Naive thymus-derived CD8-positive, alpha-beta T cell (primary cell): ENCODE results near the gene TNFRSF14. TPM values are rescaled to one million over a fixed set of nuclear protein-coding genes. Genes with fewer than 3 reads are reported as not detected.

ENCODE experiments used
- ATAC-seq, 2 donors: fragments of 150-1000 bp; cut with Tn5 transposase in 1 of 2; sonication (Bioruptor Pico), chemical (Tn5 transposase) in 1 of 2; 1 replicate in 1 of 2; 2 replicates in 1 of 2; pipeline ENCODE4 v1.10.0; 2021; ENCODE audit warnings: mild to moderate bottlenecking in 2 of 2, moderate library complexity in 2 of 2
- POLR2A ChIA-PET: fragments of 350-600 bp; sonication (Branson Sonifier 250); formaldehyde crosslinking; loops from one replicate; lab custom pipeline; 2021; ENCODE audit warnings: antibody characterized with exemption; lab: Charles Lee
- DNase-seq, 10 donors: peaks; one replicate each; pipeline versions ENCODE4 v3.0.0 to v3.0.0-alpha.2; 2020 to 2022
- H3K27ac Mint-ChIP-seq, 10 donors: one replicate each; pipeline ENCODE4 v1.8.0; 2020 to 2022; ENCODE audit warnings: mild to moderate bottlenecking in 10 of 10, mixed read lengths in 10 of 10, moderate library complexity in 4 of 10, inconsistent platforms in 1 of 10
- H3K27me3 Mint-ChIP-seq, 5 donors: one replicate each; pipeline ENCODE4 v1.8.0; 2021 to 2022; ENCODE audit warnings: mixed read lengths in 5 of 5
- H3K36me3 Mint-ChIP-seq, 3 donors: one replicate each; pipeline ENCODE4 v1.8.0; 2020 to 2022; ENCODE audit warnings: mixed read lengths in 3 of 3, mild to moderate bottlenecking in 2 of 3, inconsistent platforms in 1 of 3
- H3K4me1 Mint-ChIP-seq, 4 donors: one replicate each; pipeline ENCODE4 v1.8.0; 2021 to 2022; ENCODE audit warnings: mixed read lengths in 4 of 4
- H3K4me3 Mint-ChIP-seq, 10 donors: one replicate each; pipeline ENCODE4 v1.8.0; 2020 to 2022; ENCODE audit warnings: mild to moderate bottlenecking in 10 of 10, mixed read lengths in 10 of 10, moderate library complexity in 6 of 10, inconsistent platforms in 1 of 10
- H3K9me3 Mint-ChIP-seq, 9 donors: one replicate each; pipeline ENCODE4 v1.8.0; 2020 to 2022; ENCODE audit warnings: mixed read lengths in 9 of 9, mild to moderate bottlenecking in 3 of 9, inconsistent platforms in 1 of 9, moderate library complexity in 1 of 9
- polyA plus RNA-seq, 3 donors: library from polyadenylated mRNA; unstranded; fragments of 300-500 nt; fragmentation: Illumina TruSeq; gene quantifications; one replicate each; pipeline ENCODE4 v1.2.3, GENCODE V29; 2021
- total RNA-seq, 8 experiments: library from RNA in 2 of 8; stranded (reverse) in 2 of 8; gene quantifications; one replicate each; pipeline ENCODE4 v1.2.3 and lab custom pipeline; 2021 to 2026

Gene TNFRSF14
- total and polyA plus RNA-seq, 5 experiments from 2014 or later: 45.8 to 190 (median 61.6) TPM

- Mint-ChIP-seq H3K4me1 (peaks cover 0 to 21% (median 12%) of the 10 kb centered on the region in 4 donors), H3K27ac (peak overlapping the region in 8 of 10 donors; percentile 47 to 90 (median 81))
- ATAC-seq: peak; percentile 73 to 76
These were observed 36.5 kb downstream of the TNFRSF14 start for GRCh38 chr1:2592672-2593071.

DNA sequence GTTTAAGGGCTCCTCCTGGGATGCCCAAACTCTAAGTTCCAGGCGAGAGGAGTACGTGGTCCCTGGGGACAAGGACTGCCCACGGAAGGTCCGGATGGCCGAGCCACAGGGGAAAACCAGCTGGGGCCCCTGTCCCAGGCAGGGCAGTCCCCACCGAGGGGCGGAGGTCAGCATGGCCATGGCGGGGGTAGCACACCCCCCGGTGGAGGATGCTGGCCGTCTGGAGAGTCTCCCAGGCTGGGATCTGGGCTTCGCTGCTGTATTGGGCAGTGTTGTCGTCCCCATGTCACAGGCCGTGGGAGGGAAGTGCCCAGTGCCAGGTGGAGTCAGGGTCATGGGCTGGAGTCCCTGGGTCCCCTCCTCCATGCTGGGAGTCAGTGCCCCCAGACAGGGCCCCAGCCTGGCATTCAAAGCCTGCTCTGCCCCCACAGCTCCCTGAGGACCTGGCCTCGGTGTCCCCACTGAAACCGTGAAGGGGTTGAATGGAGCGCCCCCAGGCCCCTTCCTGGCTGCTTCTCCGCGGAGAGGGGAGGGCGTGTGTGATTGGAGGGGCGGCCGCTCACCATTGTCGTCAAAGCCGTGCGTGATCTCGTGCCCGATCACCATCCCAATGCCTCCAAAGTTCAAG, 37.2 kb downstream of the TNFRSF14 start:
- ATAC-seq (no peak), DNase-seq (peak in 1 of 10 donors; percentile 52)
- Mint-ChIP-seq H3K4me1 (peaks cover 0 to 22% (median 12%) of the 10 kb centered on the region in 4 donors), H3K36me3 (peaks cover 0 to 11% (median 3%) of the 10 kb centered on the region in 3 donors), H3K4me3 (no peak overlapping the region), H3K9me3 (peaks cover 0 to 2% (median 0%) of the 10 kb centered on the region in 9 donors), H3K27me3 (peaks cover 0 to 1% (median 0%) of the 10 kb centered on the region in 5 donors), H3K27ac (peak overlapping the region in 3 of 10 donors; percentile 82 to 90 (median 82))
- POLR2A ChIA-PET: no interaction called here

More at GRCh38 chr1:2592672-2593071, 36.5 kb downstream of the TNFRSF14 start:
- POLR2A ChIA-PET: no interaction called here
- H3K9me3 Mint-ChIP-seq: no peaks in the 10 kb centered on the region
- peak in 3 of 10 donors; percentile 21 to 46 (median 27) for DNase-seq
- peak overlapping the region; percentile 26 to 83 (median 62) for H3K4me3 Mint-ChIP-seq
- H3K36me3 Mint-ChIP-seq: peaks cover 0 to 11% (median 3%) of the 10 kb centered on the region in 3 donors
- peaks cover 0 to 1% (median 0%) of the 10 kb centered on the region in 5 donors for H3K27me3 Mint-ChIP-seq

DNA sequence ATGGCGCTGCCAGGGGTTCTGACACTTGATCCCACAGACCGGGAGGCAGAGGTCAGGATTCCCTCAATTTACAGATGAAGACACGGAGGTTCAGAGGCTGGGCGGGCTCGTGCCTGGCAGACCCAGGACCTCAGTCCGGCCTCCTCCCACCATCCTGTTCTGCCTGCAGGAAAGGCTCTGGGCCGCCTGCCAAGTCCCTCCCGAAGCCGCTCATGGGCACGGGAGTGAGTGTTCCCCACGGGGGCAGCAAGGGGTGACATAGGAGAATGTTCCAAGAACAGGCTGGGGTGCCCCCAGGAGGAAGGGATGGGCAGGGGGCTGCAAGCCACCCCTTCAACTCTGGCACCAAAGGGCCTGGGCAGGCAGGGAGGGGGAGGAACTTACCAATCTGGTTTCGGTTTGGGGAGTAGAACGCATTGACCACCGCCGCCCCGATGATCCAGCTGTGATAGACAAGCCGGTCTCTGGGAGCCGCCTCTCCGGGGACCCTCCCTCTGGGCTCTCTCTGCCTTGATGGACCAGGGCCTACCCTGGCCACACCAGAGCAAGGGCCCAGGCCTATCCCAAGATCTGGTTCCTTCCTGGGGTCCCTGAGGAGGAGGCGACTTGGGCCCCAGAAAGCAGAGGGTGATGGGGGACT, 38.0 kb downstream of the TNFRSF14 start:
- peaks cover 0 to 1% (median 0%) of the 10 kb centered on the region in 5 donors for H3K27me3 Mint-ChIP-seq
- POLR2A ChIA-PET: no interaction called here
- peaks cover 0 to 9% (median 2%) of the 10 kb centered on the region in 9 donors for H3K9me3 Mint-ChIP-seq
- peaks cover 0 to 22% (median 12%) of the 10 kb centered on the region in 4 donors for H3K4me1 Mint-ChIP-seq
- no peak overlapping the region for H3K4me3 Mint-ChIP-seq
- peaks cover 0 to 9% (median 3%) of the 10 kb centered on the region in 3 donors for H3K36me3 Mint-ChIP-seq
- ATAC-seq (no peak), DNase-seq (peak in 1 of 10 donors; percentile 55)
- H3K27ac Mint-ChIP-seq: no peak overlapping the region

GRCh38 chr1:2594641-2595131, 38.5 kb downstream of the TNFRSF14 start:
- peaks cover 0 to 22% (median 11%) of the 10 kb centered on the region in 4 donors for H3K4me1 Mint-ChIP-seq
- peak in 1 of 10 donors; percentile 22 for DNase-seq
- POLR2A ChIA-PET: no interaction called here
- no peak overlapping the region for H3K27ac Mint-ChIP-seq
- H3K9me3 Mint-ChIP-seq: peaks cover 0 to 9% (median 2%) of the 10 kb centered on the region in 9 donors
- peaks cover 0 to 4% (median 0%) of the 10 kb centered on the region in 3 donors for H3K36me3 Mint-ChIP-seq
- no peak overlapping the region for H3K4me3 Mint-ChIP-seq
- ATAC-seq: no peak
- peaks cover 0 to 1% (median 0%) of the 10 kb centered on the region in 5 donors for H3K27me3 Mint-ChIP-seq

- peak in 1 of 10 donors; percentile 50 for DNase-seq
- peaks cover 0 to 1% (median 0%) of the 10 kb centered on the region in 3 donors for H3K36me3 Mint-ChIP-seq
- H3K27me3 Mint-ChIP-seq: peaks cover 0 to 1% (median 0%) of the 10 kb centered on the region in 5 donors
- H3K4me3 Mint-ChIP-seq: no peak overlapping the region
- POLR2A ChIA-PET: no interaction called here
- H3K4me1 Mint-ChIP-seq: peaks cover 0 to 22% (median 11%) of the 10 kb centered on the region in 4 donors
- H3K27ac Mint-ChIP-seq: no peak overlapping the region
- no peak for ATAC-seq
- peaks cover 0 to 9% (median 2%) of the 10 kb centered on the region in 9 donors for H3K9me3 Mint-ChIP-seq
These were observed 39.2 kb downstream of the TNFRSF14 start for GRCh38 chr1:2595261-2595811.

GRCh38 chr1:2595812-2596529, 39.8 kb downstream of the TNFRSF14 start:
- no peak overlapping the region for H3K4me3 Mint-ChIP-seq
- H3K36me3 Mint-ChIP-seq: no peaks in the 10 kb centered on the region
- H3K27ac Mint-ChIP-seq: no peak overlapping the region
- POLR2A ChIA-PET: no interaction called here
- peak in 1 of 10 donors; percentile 16 for DNase-seq
- H3K9me3 Mint-ChIP-seq: peaks cover 0 to 9% (median 2%) of the 10 kb centered on the region in 9 donors
- no peak for ATAC-seq
- H3K27me3 Mint-ChIP-seq: peaks cover 0 to 1% (median 0%) of the 10 kb centered on the region in 5 donors
- H3K4me1 Mint-ChIP-seq: peaks cover 0 to 21% (median 11%) of the 10 kb centered on the region in 4 donors

DNA sequence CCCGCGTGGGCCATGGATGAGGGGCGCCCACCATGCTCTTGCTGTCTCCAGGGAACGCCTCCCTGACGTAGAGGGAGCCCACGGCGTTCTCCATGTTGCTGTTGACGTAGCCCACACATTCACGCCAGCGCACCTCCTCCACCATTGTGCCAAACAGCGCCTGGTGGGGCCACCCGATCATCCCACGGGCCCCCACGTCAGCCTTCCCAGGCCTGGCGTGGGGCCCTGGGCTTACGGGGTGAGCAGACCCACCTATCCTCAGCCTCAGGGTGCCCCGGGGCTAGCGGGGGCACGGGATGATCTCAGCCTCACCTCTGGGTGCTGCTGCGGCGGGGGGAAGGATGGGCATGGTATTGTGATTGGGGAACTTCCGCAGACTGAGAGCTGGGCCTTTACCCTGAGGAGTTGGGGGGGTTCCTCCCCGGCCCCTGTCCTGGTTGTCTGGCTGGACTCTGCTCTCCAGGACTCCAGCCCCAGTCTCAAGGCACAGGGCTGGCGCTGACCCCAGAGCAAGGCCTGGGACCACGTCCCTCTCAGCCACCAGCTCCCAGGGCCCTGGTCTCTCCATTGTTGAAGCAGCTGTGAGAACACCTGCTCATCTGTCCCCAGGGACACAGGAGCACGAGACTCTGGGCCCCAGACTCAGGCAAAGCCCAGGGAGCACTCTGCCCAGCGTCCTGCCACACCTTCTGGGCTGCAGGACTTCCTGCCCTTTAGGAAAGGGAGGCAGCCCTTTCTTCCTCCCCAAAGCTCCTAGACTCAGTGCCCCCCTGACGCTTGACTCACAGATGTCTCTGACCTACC, 40.6 kb downstream of the TNFRSF14 start:
- peaks cover 0 to 1% (median 0%) of the 10 kb centered on the region in 5 donors for H3K27me3 Mint-ChIP-seq
- H3K27ac Mint-ChIP-seq: peak overlapping the region in 1 of 10 donors; percentile 57
- H3K36me3 Mint-ChIP-seq: no peaks in the 10 kb centered on the region
- peaks cover 0 to 9% (median 2%) of the 10 kb centered on the region in 9 donors for H3K9me3 Mint-ChIP-seq
- no peak overlapping the region for H3K4me3 Mint-ChIP-seq
- POLR2A ChIA-PET: no interaction called here
- ATAC-seq: no peak
- H3K4me1 Mint-ChIP-seq: peaks cover 0 to 14% (median 7%) of the 10 kb centered on the region in 4 donors
- DNase-seq: no peak

GRCh38 chr1:2597441-2598328, 41.5 kb downstream of the TNFRSF14 start:
- Mint-ChIP-seq H3K27me3 (peaks cover 0 to 4% (median 1%) of the 10 kb centered on the region in 5 donors), H3K9me3 (peaks cover 0 to 9% (median 3%) of the 10 kb centered on the region in 9 donors), H3K4me3 (no peak overlapping the region), H3K36me3 (no peaks in the 10 kb centered on the region), H3K27ac (peak overlapping the region in 3 of 10 donors; percentile 40 to 67 (median 57)), H3K4me1 (peaks cover 0 to 10% (median 6%) of the 10 kb centered on the region in 4 donors)
- POLR2A ChIA-PET: no interaction called here
- DNase-seq (peak in 1 of 10 donors; percentile 59), ATAC-seq (no peak)

DNA sequence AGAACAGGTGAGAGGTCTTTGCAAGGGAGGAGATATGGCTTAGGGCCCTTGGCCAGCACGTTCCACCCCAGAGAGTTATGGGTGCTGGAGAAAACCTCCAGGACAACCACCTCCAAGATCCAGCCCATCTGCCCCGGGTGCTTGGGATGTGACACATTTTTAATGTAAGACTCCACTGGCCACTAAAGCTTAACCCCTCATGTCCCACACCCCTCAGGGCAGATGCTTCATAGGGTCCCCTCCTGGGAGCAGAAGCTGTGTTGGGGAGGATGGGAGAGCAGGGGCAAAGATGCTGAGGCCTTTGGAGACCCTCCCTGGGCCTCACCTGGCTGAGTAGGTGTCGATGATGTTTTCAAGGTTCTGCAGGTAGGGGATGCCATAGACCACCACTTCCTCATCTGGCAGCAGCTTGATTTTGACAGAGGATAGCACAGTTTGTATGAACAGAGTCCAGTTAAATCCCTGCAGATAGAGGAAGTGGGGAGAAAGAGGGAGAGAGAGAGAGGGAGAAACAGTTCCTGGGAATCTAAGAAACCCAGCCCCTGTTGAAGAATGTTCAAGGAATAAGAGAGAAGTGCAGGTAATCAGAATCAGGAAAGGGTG, 42.3 kb downstream of the TNFRSF14 start:
- DNase-seq (no peak), ATAC-seq (no peak)
- POLR2A ChIA-PET: no interaction called here

GRCh38 chr1:2601721-2602303, 45.6 kb downstream of the TNFRSF14 start:
- H3K9me3 Mint-ChIP-seq: peaks cover 0 to 9% (median 3%) of the 10 kb centered on the region in 9 donors
- no peak for ATAC-seq
- H3K27ac Mint-ChIP-seq: peak overlapping the region in 1 of 10 donors; percentile 45
- POLR2A ChIA-PET: interaction anchor here (0.7 kb wide), 1 partner anchor 46 kb away, joined by 3 read pairs; no protein-coding TSS in a partner anchor
- H3K27me3 Mint-ChIP-seq: peaks cover 0 to 5% (median 0%) of the 10 kb centered on the region in 5 donors
- H3K4me3 Mint-ChIP-seq: no peak overlapping the region
- DNase-seq: no peak
- H3K36me3 Mint-ChIP-seq: no peaks in the 10 kb centered on the region
- peaks cover 0 to 7% (median 3%) of the 10 kb centered on the region in 4 donors for H3K4me1 Mint-ChIP-seq

More for the DNA sequence above, 42.3 kb downstream of the TNFRSF14 start:
- Mint-ChIP-seq H3K36me3 (no peaks in the 10 kb centered on the region), H3K9me3 (peaks cover 0 to 9% (median 3%) of the 10 kb centered on the region in 9 donors), H3K27me3 (peaks cover 0 to 5% (median 1%) of the 10 kb centered on the region in 5 donors), H3K4me3 (no peak overlapping the region), H3K4me1 (peaks cover 0 to 7% (median 3%) of the 10 kb centered on the region in 4 donors), H3K27ac (no peak overlapping the region)
